ENCODE data around the gene L1TD1.

DNA sequence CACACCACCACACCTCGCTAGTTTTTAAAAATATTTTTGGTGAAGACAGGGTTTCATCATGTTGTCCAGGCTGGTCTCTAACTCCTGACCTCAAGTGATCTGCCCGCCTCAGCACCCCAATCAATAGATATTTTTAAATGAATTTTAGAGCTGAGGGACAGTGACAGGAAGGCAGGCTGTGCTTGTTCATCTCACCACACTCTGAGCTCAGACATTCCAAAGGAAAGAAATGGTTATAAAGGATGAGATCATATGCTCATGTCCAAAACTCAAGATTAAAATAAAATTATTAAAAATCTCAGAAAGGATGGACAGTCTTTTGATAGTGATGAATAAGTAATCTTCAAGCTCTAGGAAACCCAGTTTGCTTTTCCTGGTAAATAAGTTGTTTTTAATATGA lies 40.9 kb downstream of the L1TD1 start:
- no peak for TF ChIP-seq POLR2AphosphoS5 (IDR thresholded peaks at IDR 0.05; ENCODE audit: low read depth, low read length)
- no peak for TF ChIP-seq POLR2A (IDR thresholded peaks at IDR 0.05; ENCODE audit: low read depth, low read length)
- TF ChIP-seq TAF1 (IDR thresholded peaks at IDR 0.05; ENCODE audit: low read depth, low read length): no peak
- TF ChIP-seq SPI1 (IDR thresholded peaks at IDR 0.05; ENCODE audit: low read depth, low read length): no peak
- no peak for TF ChIP-seq POU2F2 (IDR thresholded peaks at IDR 0.05; ENCODE audit: low read depth, low read length)
- TF ChIP-seq PAX5 (IDR thresholded peaks at IDR 0.05; ENCODE audit: insufficient read depth, low read length, severe bottlenecking): no peak

Data from GM12891 (cell line).